GM10266 (cell line): ENCODE measurements around the gene ZFYVE16.

Experiments
- DNase-seq: peaks from one replicate; pipeline ENCODE4 v3.0.0; 2012; ENCODE audit errors: extremely low spot score
- CTCF ChIP-seq: IDR thresholded peaks from 2 replicates; pipeline ENCODE4 v1.5.1; 2012; ENCODE audit warnings: mild to moderate bottlenecking, low read depth; ENCODE audit not compliant: control insufficient read depth, insufficient read depth; ENCODE audit errors: missing control alignments

Gene ZFYVE16

GRCh38 chr5:80407735-80408483, at the start of gene ZFYVE16:
ZFYVE16 (plus strand) TSS chr5:80408064; CDS start chr5:80434148, 26,084 bp downstream.
- peak; percentile 92 for DNase-seq
- no peak for TF ChIP-seq CTCF

DNA sequence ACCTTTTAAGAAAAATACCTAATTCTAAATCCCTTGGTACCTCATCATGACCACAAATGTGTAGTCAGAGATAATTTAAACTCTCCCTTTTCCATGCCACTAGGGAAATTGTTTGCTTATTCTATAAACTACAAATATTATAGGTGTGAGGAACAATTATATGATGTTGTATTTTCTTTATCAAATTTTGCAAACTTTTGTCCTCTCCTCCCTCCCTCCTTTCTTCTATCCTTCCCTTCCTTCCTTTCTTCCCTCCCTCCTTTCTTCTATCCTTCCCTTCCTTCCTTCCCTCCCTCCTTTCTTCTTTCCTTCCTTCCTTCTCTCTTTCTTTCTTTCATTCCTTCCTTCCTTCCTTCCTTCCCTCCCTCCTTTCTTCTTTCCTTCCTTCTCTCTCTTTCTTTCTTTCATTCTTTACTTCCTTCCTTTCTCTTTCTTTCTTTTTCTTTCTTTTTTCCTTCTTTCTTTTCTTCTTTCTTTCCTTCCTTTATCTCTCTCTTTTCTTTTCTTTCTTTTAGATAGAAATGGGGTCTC, 46.9 kb upstream of the ZFYVE16 start:
- DNase-seq: no peak
- TF ChIP-seq CTCF: no peak

- no peak for DNase-seq
- no peak for TF ChIP-seq CTCF
Observed at GRCh38 chr5:80364892-80365291, 43.0 kb upstream of the ZFYVE16 start.

- TF ChIP-seq CTCF: no peak
- no peak for DNase-seq
Observed at GRCh38 chr5:80368661-80369480, 39.0 kb upstream of the ZFYVE16 start.

DNA sequence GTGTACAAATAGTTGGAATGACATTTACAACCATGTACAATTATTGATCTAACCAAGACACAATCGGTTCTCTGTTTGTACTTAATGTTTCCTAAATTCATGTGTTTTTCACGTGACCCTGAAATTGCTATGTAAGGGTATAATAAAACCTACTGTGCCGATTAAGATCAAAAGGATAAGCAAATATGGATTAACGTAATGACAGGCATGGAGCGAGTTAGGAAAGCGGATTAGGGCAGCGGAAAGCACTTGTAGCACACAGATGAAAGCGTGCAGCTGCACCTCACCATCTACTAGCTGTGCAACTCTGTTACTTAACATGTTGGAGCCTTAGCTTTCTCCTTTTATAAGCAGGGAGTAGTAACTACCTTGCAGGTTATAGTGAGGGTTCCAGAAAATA, 38.3 kb upstream of the ZFYVE16 start:
- no peak for DNase-seq
- TF ChIP-seq CTCF: no peak

DNA sequence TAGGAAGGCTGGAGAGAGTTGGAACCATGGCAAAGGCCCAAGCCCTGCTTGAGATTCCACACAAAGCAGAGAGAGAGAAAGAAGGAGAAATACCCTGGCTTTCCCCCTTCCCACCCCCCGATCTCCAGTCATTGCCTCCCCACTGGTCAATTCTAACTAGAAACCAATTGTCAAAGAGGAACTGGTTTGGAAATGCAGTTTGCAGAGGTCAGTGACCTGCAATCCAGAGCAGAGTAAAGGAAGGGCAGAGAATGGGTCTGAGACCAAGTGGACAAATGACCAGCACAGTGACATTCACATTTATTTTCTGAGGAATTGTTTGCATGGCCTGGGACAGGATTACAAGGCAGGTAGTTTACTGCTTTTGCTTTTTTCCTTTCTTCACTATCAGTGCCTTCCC, 37.5 kb upstream of the ZFYVE16 start:
- TF ChIP-seq CTCF: no peak
- no peak for DNase-seq

- DNase-seq: no peak
Observed at GRCh38 chr5:80372780-80373179, 35.1 kb upstream of the ZFYVE16 start.

More at GRCh38 chr5:80372780-80373179, 35.1 kb upstream of the ZFYVE16 start:
- TF ChIP-seq CTCF: no peak
